Measurements from ENCODE around the gene IGSF21. TPM values are rescaled to one million over a fixed set of nuclear protein-coding genes. Genes with fewer than 3 reads are reported as not detected.

IGSF21 gene
- total RNA-seq, 1 experiment from 2014 or later: not detected

DNA sequence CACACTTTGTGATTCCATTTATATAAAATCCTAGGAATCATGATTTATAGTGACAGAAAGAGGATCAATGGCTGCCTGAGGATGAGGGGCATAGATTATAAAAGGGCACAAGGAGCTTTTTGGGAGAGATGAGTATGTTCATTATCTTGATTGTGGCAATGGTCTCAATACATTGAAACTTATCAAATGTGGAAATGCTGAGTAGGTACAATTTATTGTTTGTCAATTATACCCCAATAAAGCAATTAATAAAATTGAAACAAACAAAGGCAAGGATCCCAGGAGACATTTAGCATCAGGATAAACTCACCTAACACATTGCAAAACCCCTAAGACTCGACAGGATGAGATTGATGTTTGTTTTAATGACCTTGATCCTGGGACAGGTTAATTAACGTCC lies 220.1 kb downstream of the IGSF21 start:
- H3K4me3 Mint-ChIP-seq (ENCODE audit: low read depth, unreplicated experiment): no peak overlapping the region
- peaks cover 61% of the 10 kb centered on the region for H3K27me3 Mint-ChIP-seq (ENCODE audit: unreplicated experiment)
- CTCF ChIA-PET: no interaction called here
- H3K36me3 Mint-ChIP-seq (ENCODE audit: insufficient read depth, unreplicated experiment): no peaks in the 10 kb centered on the region
- DNase-seq: no peak
- no peak overlapping the region for H3K27ac Mint-ChIP-seq (ENCODE audit: unreplicated experiment)
- intact Hi-C loops (cut with micrococcal nuclease; ENCODE audit: unreplicated experiment): no loop called here
- H3K9me3 Mint-ChIP-seq (ENCODE audit: low read depth, unreplicated experiment): no peaks in the 10 kb centered on the region
- no peaks in the 10 kb centered on the region for H3K4me1 Mint-ChIP-seq (ENCODE audit: low read depth, unreplicated experiment)
- no TSS peak for BruUV-seq (replicated peaks)
- TF ChIP-seq, protein P1, sequence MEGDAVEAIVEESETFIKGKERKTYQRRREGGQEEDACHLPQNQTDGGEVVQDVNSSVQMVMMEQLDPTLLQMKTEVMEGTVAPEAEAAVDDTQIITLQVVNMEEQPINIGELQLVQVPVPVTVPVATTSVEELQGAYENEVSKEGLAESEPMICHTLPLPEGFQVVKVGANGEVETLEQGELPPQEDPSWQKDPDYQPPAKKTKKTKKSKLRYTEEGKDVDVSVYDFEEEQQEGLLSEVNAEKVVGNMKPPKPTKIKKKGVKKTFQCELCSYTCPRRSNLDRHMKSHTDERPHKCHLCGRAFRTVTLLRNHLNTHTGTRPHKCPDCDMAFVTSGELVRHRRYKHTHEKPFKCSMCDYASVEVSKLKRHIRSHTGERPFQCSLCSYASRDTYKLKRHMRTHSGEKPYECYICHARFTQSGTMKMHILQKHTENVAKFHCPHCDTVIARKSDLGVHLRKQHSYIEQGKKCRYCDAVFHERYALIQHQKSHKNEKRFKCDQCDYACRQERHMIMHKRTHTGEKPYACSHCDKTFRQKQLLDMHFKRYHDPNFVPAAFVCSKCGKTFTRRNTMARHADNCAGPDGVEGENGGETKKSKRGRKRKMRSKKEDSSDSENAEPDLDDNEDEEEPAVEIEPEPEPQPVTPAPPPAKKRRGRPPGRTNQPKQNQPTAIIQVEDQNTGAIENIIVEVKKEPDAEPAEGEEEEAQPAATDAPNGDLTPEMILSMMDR (IDR thresholded peaks at IDR 0.05; ENCODE audit: unreplicated experiment): no peak

DNA sequence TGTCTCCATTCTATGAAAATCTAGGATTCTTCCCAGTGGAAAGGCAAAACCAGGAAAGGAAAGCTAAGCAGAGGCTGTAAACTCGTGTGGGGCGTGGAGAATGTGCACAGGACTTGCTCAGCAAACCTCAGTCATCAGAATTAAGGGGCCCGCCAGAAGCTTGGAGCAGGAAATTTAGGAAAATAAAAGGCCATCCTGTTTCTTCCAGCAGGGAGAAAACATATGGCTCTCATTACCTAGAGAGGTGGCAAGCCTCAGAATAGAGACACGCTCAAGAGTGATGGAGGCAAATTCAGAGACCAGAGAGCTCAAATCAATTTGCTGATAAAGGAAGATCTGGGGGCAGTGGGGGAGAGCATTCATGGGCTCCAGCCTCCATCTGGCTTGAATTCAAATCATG lies 221.2 kb downstream of the IGSF21 start:
- Mint-ChIP-seq H3K27ac (ENCODE audit: unreplicated experiment) (no peak overlapping the region), H3K4me1 (ENCODE audit: low read depth, unreplicated experiment) (no peaks in the 10 kb centered on the region), H3K9me3 (ENCODE audit: low read depth, unreplicated experiment) (no peaks in the 10 kb centered on the region), H3K27me3 (ENCODE audit: unreplicated experiment) (peaks cover 73% of the 10 kb centered on the region), H3K4me3 (ENCODE audit: low read depth, unreplicated experiment) (no peak overlapping the region), H3K36me3 (ENCODE audit: insufficient read depth, unreplicated experiment) (no peaks in the 10 kb centered on the region)
- intact Hi-C loops (cut with micrococcal nuclease; ENCODE audit: unreplicated experiment): no loop called here
- TF ChIP-seq, protein P1 (IDR thresholded peaks at IDR 0.05; ENCODE audit: unreplicated experiment): no peak
- BruUV-seq (replicated peaks): no TSS peak
- CTCF ChIA-PET: no interaction called here
- DNase-seq: no peak

DNA sequence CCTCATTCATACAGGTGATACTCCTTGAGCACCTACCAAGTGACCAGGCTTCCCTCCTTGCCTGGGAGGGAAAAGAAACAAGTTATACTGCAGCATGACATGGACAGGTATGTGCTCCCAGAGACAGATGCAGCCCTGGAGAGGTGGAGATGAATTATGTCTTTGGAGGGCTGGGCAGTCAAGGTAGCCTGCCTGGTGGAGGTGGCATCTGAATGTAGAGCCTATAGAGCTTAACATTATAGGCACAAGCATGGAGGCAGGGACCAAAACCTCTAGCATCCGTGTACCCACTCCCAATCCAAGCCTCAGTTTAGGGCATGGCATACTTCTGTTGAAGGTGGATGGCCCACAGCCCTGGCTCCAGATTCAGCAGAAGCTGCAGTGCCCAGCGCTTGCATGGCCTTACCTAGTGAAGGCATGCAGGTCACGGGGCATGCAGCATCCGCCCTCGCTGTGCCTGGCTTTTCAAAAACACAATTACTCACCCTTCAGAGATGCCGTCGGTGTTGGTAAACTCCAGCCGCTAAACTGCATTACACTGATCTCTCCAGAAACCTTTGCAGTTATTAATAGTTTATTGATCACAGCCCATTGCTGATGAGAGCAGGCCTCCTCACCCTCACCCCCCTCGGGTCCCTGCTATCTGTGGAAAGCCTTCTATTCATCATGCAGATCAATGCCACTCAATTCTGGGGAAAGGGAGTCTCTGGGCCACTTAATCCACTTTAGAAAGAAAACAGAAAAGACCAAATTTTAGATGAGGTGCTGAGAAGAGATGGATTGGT lies 222.1 kb downstream of the IGSF21 start:
- TF ChIP-seq, protein P1 (IDR thresholded peaks at IDR 0.05; ENCODE audit: unreplicated experiment): no peak
- Mint-ChIP-seq H3K4me1 (ENCODE audit: low read depth, unreplicated experiment) (no peaks in the 10 kb centered on the region), H3K9me3 (ENCODE audit: low read depth, unreplicated experiment) (no peaks in the 10 kb centered on the region), H3K4me3 (ENCODE audit: low read depth, unreplicated experiment) (no peak overlapping the region), H3K36me3 (ENCODE audit: insufficient read depth, unreplicated experiment) (no peaks in the 10 kb centered on the region), H3K27me3 (ENCODE audit: unreplicated experiment) (peaks cover 75% of the 10 kb centered on the region), H3K27ac (ENCODE audit: unreplicated experiment) (no peak overlapping the region)
- intact Hi-C loops (cut with micrococcal nuclease; ENCODE audit: unreplicated experiment): no loop called here
- BruUV-seq (replicated peaks): no TSS peak
- DNase-seq: no peak
- CTCF ChIA-PET: no interaction called here

DNA sequence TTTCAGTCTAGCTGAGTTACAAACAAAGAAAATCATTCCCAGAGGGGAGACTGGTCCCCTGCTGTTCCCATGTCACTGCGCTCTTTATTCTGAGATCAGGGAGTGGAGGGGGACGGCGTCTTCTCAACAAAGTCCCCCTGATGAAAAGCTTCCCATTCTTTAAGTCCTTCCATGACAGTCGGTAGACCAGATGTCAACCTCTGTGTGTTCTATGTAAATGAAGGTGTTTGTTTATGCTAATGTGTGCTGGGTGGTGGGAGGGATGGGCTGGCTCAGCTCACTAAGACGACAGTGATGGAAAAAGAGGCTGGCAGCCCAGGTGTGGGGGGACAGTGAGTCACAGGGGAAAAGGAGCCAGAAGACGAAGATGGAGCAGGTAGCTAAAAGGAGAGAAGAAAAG lies 225.0 kb downstream of the IGSF21 start:
- H3K9me3 Mint-ChIP-seq (ENCODE audit: low read depth, unreplicated experiment): no peaks in the 10 kb centered on the region
- H3K36me3 Mint-ChIP-seq (ENCODE audit: insufficient read depth, unreplicated experiment): no peaks in the 10 kb centered on the region
- H3K4me1 Mint-ChIP-seq (ENCODE audit: low read depth, unreplicated experiment): no peaks in the 10 kb centered on the region
- CTCF ChIA-PET: no interaction called here
- H3K4me3 Mint-ChIP-seq (ENCODE audit: low read depth, unreplicated experiment): no peak overlapping the region
- peaks cover 64% of the 10 kb centered on the region for H3K27me3 Mint-ChIP-seq (ENCODE audit: unreplicated experiment)
- TF ChIP-seq, protein P1 (IDR thresholded peaks at IDR 0.05; ENCODE audit: unreplicated experiment): no peak
- no peak overlapping the region for H3K27ac Mint-ChIP-seq (ENCODE audit: unreplicated experiment)
- no peak for DNase-seq
- BruUV-seq (replicated peaks): no TSS peak
- intact Hi-C loops (cut with micrococcal nuclease; ENCODE audit: unreplicated experiment): no loop called here
